Right lobe of liver (tissue), 6 donors: Measurements from ENCODE around the gene IGF1R. TPM values are rescaled to one million over a fixed set of nuclear protein-coding genes. Genes with fewer than 3 reads are reported as not detected.

Source experiments
- ATAC-seq, 4 donors: fragments of 200-7000 bp; cut with Tn5 transposase; one replicate each; pipeline ENCODE4 v1.9.1; 2020; ENCODE audit warnings: mild to moderate bottlenecking in 4 of 4, moderate library complexity in 4 of 4
- DNase-seq, 3 donors: peaks; one replicate each; pipeline ENCODE4 v3.0.0-alpha.2; 2020
- H3K27ac ChIP-seq, 3 donors: fragments of 200-600 bp; one replicate each; pipeline ENCODE4 v1.8.0; 2022
- H3K27me3 ChIP-seq, 2 donors: fragments of 200-600 bp; one replicate each; pipeline ENCODE4 v1.8.0; 2022
- H3K36me3 ChIP-seq, 4 donors: fragments of 200-600 bp; sonication (generic) in 1 of 4; one replicate each; pipeline versions ENCODE4 v1.5.1 to v1.8.0; 2017 to 2022; ENCODE audit warnings: control low read depth in 1 of 4
- H3K4me1 ChIP-seq, 4 donors: fragments of 200-600 bp; sonication (generic) in 1 of 4; one replicate each; pipeline versions ENCODE4 v1.5.1 to v1.8.0; 2017 to 2022; ENCODE audit warnings: control low read depth in 1 of 4
- H3K4me3 ChIP-seq, 3 donors: fragments of 200-600 bp; one replicate each; pipeline ENCODE4 v1.8.0; 2022
- H3K9me3 ChIP-seq, 4 donors: fragments of 200-600 bp; sonication (generic) in 1 of 4; one replicate each; pipeline versions ENCODE4 v1.5.1 to v1.8.0; 2017 to 2022; ENCODE audit warnings: control low read depth in 1 of 4
- POLR2A ChIP-seq: fragments of 450-650 bp; IDR thresholded peaks from one replicate; pipeline ENCODE4 v1.6.1; 2017; ENCODE audit warnings: antibody characterized with exemption, mild to moderate bottlenecking
- WGBS: methylation state at CpG from one replicate; pipeline ENCODE4 v1.1.6; 2018; ENCODE audit warnings: low coverage, low lambda C conversion rate; ENCODE audit not compliant: insufficient coverage; ENCODE audit errors: missing lambda C conversion rate; 5-methylcytosine and 5-hydroxymethylcytosine counted together
- intact Hi-C, 2 donors: fragments of 100-400 bp; cut with DNase I; formaldehyde crosslinking; loops; one replicate each; pipeline versions ENCODE4 v1.11.2 to v1.14.1; 2022
- total RNA-seq, 6 experiments: library from RNA; depleted of rRNA in 2 of 6; stranded (reverse); fragments of >200 nt in 2 of 6; fragmentation: NEBNext Ultra II Directional in 3 of 6; extraction: Animal tissue kit (Norgen Biotek cat#: 25700) in 3 of 6; gene quantifications; one replicate each; pipeline versions ENCODE4 v1.1.0 to v1.2.4, GENCODE V29; 2016 to 2023
- TF ChIP-seq, protein P1 (sequence below), 4 donors: fragments of 200-600 bp in 3 of 4; fragments of 450-650 bp in 1 of 4; IDR thresholded peaks; one replicate each; pipeline versions ENCODE4 v1.5.1 to v1.8.0; 2016 to 2022; ENCODE audit warnings: antibody characterized with exemption in 4 of 4, mild to moderate bottlenecking in 2 of 4
- donor health status: DM: no; HTN: yes; CAD: no.
- donor health status: DM: no; HTN: no; CAD: no.
- donor health status: DM: no; HTN: no; CAD: no.
- donor health status: DM: no; HTN: yes; CAD: no.
- donor health status: DM: no; HTN: yes; CAD: no.

The IGF1R gene
- total RNA-seq, 6 experiments from 2014 or later = 2.5 to 5.3 (median 3.8) TPM

DNA sequence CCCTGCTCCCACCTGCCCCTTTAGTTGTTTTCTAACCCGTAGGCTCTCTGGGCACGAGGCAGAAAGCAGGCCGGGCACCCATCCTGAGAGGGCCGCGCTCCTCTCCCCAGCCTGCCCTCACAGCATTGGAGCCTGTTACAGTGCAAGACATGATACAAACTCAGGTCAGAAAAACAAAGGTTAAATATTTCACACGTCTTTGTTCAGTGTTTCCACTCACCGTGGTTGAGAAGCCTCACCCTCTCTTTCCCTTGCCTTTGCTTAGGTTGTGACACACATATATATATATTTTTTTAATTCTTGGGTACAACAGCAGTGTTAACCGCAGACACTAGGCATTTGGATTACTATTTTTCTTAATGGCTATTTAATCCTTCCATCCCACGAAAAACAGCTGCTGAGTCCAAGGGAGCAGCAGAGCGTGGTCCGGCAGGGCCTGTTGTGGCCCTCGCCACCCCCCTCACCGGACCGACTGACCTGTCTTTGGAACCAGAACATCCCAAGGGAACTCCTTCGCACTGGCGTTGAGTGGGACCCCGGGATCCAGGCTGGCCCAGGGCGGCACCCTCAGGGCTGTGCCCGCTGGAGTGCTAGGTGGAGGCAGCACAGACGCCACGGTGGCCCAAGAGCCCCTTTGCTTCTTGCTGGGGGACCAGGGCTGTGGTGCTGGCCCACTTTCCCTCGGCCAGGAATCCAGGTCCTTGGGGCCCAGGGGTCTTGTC is 310.7 kb downstream of the IGF1R start:
- H3K9me3 ChIP-seq = no peaks in the 10 kb centered on the region
- no peak for ATAC-seq
- no peak overlapping the region for H3K27ac ChIP-seq
- TF ChIP-seq POLR2A = no peak
- TF ChIP-seq, protein P1, sequence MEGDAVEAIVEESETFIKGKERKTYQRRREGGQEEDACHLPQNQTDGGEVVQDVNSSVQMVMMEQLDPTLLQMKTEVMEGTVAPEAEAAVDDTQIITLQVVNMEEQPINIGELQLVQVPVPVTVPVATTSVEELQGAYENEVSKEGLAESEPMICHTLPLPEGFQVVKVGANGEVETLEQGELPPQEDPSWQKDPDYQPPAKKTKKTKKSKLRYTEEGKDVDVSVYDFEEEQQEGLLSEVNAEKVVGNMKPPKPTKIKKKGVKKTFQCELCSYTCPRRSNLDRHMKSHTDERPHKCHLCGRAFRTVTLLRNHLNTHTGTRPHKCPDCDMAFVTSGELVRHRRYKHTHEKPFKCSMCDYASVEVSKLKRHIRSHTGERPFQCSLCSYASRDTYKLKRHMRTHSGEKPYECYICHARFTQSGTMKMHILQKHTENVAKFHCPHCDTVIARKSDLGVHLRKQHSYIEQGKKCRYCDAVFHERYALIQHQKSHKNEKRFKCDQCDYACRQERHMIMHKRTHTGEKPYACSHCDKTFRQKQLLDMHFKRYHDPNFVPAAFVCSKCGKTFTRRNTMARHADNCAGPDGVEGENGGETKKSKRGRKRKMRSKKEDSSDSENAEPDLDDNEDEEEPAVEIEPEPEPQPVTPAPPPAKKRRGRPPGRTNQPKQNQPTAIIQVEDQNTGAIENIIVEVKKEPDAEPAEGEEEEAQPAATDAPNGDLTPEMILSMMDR (IDR thresholded peaks at IDR 0.05) = no peak
- no peak overlapping the region for H3K4me3 ChIP-seq
- H3K36me3 ChIP-seq = peaks cover 0 to 2% (median 0%) of the 10 kb centered on the region in 4 donors
- no peak for DNase-seq
- H3K27me3 ChIP-seq = no peaks in the 10 kb centered on the region
- WGBS = 82% methylated on average over 17 of the region's 22 CpGs
- intact Hi-C loops = no loop called here
- peaks cover 0 to 14% (median 2%) of the 10 kb centered on the region in 4 donors for H3K4me1 ChIP-seq

DNA sequence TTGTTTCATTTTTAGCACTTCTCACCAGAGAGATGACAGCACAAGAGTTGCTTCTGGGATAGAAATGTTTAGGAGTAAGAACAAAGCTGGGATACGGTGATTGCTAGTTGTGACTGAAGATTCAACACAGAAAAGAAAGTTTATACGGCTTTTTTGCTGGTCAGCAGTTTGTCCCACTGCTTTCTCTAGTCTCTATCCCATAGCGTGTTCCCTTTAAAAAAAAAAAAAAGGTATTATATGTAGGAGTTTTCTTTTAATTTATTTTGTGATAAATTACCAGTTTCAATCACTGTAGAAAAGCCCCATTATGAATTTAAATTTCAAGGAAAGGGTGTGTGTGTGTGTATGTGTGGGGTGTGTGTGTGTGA is 311.3 kb downstream of the IGF1R start:
- WGBS = 67% methylated on average over 3 of the region's 3 CpGs
- ATAC-seq (no peak), DNase-seq (no peak)
- Histone ChIP-seq H3K36me3 (peaks cover 0 to 2% (median 0%) of the 10 kb centered on the region in 4 donors), H3K9me3 (no peaks in the 10 kb centered on the region), H3K4me1 (peaks cover 0 to 12% (median 1%) of the 10 kb centered on the region in 4 donors), H3K27me3 (no peaks in the 10 kb centered on the region), H3K4me3 (no peak overlapping the region), H3K27ac (no peak overlapping the region)
- TF ChIP-seq, protein P1 (IDR thresholded peaks at IDR 0.05) = no peak
- no peak for TF ChIP-seq POLR2A
- intact Hi-C loops = no loop called here

DNA sequence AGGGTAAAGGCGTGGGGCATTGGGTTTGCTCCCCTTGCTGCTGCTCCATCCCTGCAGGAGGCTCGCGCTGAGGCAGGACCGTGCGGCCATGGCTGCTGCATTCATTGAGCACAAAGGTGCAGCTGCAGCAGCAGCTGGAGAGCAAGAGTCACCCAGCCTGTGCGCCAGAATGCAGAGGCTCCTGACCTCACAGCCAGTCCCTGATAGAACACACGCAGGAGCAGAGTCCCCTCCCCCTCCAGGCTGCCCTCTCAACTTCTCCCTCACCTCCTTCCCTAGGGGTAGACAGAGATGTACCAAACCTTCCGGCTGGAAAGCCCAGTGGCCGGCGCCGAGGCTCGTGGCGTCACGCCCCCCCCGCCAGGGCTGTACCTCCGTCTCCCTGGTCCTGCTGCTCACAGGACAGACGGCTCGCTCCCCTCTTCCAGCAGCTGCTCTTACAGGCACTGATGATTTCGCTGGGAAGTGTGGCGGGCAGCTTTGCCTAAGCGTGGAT is 312.3 kb downstream of the IGF1R start:
- no peaks in the 10 kb centered on the region for H3K27me3 ChIP-seq

DNA sequence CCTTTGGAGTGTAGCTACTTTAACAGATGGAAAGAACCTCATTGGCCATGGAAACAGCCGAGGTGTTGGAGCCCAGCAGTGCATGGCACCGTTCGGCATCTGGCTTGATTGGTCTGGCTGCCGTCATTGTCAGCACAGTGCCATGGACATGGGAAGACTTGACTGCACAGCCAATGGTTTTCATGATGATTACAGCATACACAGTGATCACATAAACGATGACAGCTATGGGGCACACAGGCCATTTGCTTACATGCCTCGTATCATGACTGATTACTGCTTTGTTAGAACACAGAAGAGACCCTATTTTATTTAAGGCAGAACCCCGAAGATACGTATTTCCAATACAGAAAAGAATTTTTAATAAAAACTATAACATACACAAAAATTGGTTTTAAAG is 315.1 kb downstream of the IGF1R start:
- Histone ChIP-seq H3K4me1 (no peaks in the 10 kb centered on the region), H3K36me3 (peaks cover 0 to 2% (median 0%) of the 10 kb centered on the region in 4 donors), H3K9me3 (no peaks in the 10 kb centered on the region), H3K4me3 (no peak overlapping the region), H3K27ac (no peak overlapping the region), H3K27me3 (no peaks in the 10 kb centered on the region)
- 76% methylated on average over 6 of the region's 8 CpGs for WGBS
- TF ChIP-seq, protein P1 (IDR thresholded peaks at IDR 0.05) = no peak
- no peak for TF ChIP-seq POLR2A
- intact Hi-C loops = no loop called here
- ATAC-seq (no peak), DNase-seq (no peak)

More for the DNA sequence above, 312.3 kb downstream of the IGF1R start:
- ATAC-seq (no peak), DNase-seq (no peak)
- Histone ChIP-seq H3K4me3 (no peak overlapping the region), H3K9me3 (no peaks in the 10 kb centered on the region), H3K4me1 (peaks cover 0 to 7% (median 0%) of the 10 kb centered on the region in 4 donors), H3K36me3 (peaks cover 0 to 2% (median 0%) of the 10 kb centered on the region in 4 donors), H3K27ac (no peak overlapping the region)
- WGBS = 92% methylated on average over 8 of the region's 21 CpGs
- TF ChIP-seq, protein P1 (IDR thresholded peaks at IDR 0.05) = no peak
- TF ChIP-seq POLR2A = no peak
- intact Hi-C loops = no loop called here
